Measurements from ENCODE around the gene CDH4.

GRCh38 chr20:61331543-61331942 is 79.5 kb downstream of the CDH4 start:
- TF ChIP-seq POLR2A (IDR thresholded peaks at IDR 0.05; ENCODE audit: low read length) (no peak), GATA1 (IDR thresholded peaks at IDR 0.05; ENCODE audit: low read depth, low read length) (no peak)
